WI38 (cell line): ENCODE results near the gene TMEM17.
"Not testable (repeated sequence)": the region's sequence is repeated elsewhere in the genome, so short reads cannot be mapped to it uniquely, and the experiment has no call there.

Source experiments
- H3K4me3 ChIP-seq: 2 replicates; pipeline ENCODE4 v1.5.1; 2011; ENCODE audit warnings: low read depth, mild to moderate bottlenecking, control low read depth, low read length
- CTCF ChIP-seq: IDR thresholded peaks from 2 replicates; pipeline ENCODE4 v1.5.1; 2012; ENCODE audit warnings: low read depth, mild to moderate bottlenecking, control low read depth, low read length

The TMEM17 gene

GRCh38 chr2:62539606-62540407 lies 33.8 kb upstream of the TMEM17 start:
- TF ChIP-seq CTCF = no peak
- H3K4me3 ChIP-seq = no peak overlapping the region

DNA sequence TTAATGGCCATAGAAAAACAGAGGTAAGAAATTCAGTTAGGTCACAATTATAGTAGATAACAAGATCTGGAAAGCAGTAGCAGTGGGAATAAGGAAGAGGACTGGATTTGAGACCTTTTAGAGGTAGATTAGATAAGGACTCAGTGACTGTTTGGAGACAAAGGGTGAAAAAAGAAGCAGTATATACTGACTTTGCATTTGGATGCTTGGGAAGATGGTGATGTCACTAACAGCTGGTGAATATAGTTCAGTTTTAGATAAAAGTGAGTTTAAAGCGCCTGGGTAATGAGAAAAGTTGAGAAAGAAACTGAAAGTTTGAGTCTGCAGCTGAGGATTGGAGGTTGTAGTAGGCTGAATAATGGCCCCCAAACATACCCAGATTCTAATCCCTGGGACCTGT lies 32.8 kb upstream of the TMEM17 start:
- TF ChIP-seq CTCF = no peak
- H3K4me3 ChIP-seq = no peak overlapping the region

DNA sequence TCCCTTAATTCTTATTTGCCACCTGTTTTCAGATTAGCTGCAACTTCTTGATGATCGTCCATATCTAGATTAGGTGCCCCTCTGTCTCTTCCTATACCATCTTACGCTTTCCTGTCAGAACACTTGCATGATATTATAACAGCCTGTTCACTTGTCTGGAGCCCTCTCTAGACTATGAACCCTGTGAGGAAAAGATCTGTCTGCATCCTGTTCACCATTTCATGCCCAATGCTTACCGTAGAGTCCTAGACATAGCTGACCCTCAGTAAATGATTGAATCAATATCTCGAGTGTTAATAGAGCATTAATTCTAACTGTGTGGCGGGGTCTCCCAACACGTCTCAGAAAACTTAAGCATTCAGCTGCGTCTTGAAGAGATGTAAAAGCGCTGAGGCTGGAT lies 31.8 kb upstream of the TMEM17 start:
- H3K4me3 ChIP-seq = no peak overlapping the region
- no peak for TF ChIP-seq CTCF

GRCh38 chr2:62536873-62537547 lies 31.0 kb upstream of the TMEM17 start:
- H3K4me3 ChIP-seq = no peak overlapping the region
- TF ChIP-seq CTCF = no peak

DNA sequence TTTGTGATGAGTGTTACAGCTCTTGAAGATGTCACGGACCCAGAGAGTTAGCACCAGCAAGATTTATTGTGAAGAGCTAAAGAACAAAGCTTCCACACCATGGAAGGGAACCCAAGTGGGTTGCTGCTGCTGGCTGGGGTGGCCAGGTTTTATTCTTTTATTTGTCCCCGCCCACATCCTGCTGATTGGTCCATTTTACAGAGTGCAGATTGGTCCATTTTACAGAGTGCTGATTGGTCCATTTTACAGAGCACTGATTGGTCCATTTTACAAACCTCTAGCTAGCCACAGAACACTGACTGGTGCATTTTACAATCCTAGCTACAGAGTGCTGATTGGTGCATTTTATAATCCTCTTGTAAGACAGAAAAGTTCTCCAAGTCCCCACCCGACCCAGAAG lies 29.5 kb upstream of the TMEM17 start:
- H3K4me3 ChIP-seq = not testable (repeated sequence)

DNA sequence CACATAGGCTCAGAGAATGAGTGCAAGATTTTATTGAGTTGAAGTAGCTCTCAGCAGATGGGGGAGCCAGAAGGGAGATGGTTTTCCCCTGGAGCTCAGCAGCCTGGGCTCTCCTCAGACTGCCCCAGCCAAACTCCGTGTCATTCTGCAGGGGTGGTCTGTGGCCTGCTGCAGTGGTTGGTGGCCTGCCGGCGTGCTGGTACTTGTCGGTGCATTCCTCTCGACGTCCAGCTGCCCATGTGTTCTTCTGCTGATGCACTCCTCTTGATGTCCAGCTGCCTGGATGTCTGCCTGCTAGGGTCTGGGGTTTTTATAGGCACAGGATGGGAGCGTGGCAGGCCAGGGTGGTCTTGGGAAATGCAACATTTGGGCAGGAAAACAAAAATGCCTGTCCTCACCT lies 25.6 kb upstream of the TMEM17 start:
- TF ChIP-seq CTCF = no peak
- H3K4me3 ChIP-seq = no peak overlapping the region

DNA sequence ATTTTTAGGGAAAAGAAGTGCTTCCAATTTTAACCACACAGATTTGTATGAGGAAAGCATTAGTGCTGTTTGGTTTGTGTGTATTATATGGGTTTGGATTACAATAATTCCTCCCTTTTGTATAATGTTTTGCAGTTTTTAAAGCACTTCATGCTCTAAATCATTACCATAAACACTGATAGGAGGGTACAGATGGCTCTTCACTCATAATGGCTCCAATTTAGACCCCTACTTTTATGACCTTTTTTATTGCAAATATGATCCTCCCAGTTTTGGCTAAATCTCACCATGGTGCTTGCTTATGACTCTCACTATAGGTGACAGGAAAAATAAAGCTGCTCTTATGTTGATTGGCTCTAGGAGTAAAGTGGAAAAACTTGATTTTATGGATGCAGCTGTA lies 23.8 kb upstream of the TMEM17 start:
- H3K4me3 ChIP-seq = no peak overlapping the region

More for the DNA sequence above, 23.8 kb upstream of the TMEM17 start:
- TF ChIP-seq CTCF = no peak
